HepG2 (cell line): Measurements from ENCODE around the gene HSCB. TPM values are rescaled to one million over a fixed set of nuclear protein-coding genes. Genes with fewer than 3 reads are reported as not detected.

Source experiments
- DRAP1 ChIP-seq: IDR thresholded peaks from 2 replicates; pipeline ENCODE4 v1.6.1; 2016; ENCODE audit warnings: missing genetic modification reagents, missing compliant biosample characterization
- FOXP1 ChIP-seq, 2 experiments: fragments of 450-650 bp in 1 of 2; IDR thresholded peaks; 2 replicates each; pipeline ENCODE4 v1.6.1; 2017 to 2018; ENCODE audit warnings: antibody characterized with exemption in 1 of 2
- HNF4A ChIP-seq: sonication (generic); formaldehyde crosslinking; IDR thresholded peaks from 2 replicates; pipeline ENCODE4 v1.4.0; 2020; ENCODE audit warnings: missing genetic modification reagents
- HOXA5 ChIP-seq: sonication (generic); formaldehyde crosslinking; IDR thresholded peaks from 2 replicates; pipeline ENCODE4 v1.4.0; 2020; ENCODE audit warnings: missing genetic modification reagents
- KLF15 ChIP-seq: sonication (generic); formaldehyde crosslinking; IDR thresholded peaks from 2 replicates; pipeline ENCODE4 v1.8.1; 2023; ENCODE audit warnings: borderline replicate concordance, mild to moderate bottlenecking, inconsistent platforms, missing genetic modification reagents, mixed read lengths
- LCORL ChIP-seq, 2 experiments: fragments of 450-650 bp in 1 of 2; sonication (generic) in 1 of 2; formaldehyde crosslinking in 1 of 2; IDR thresholded peaks; 2 replicates each; pipeline versions ENCODE4 v1.5.0 to v1.6.1; 2017 to 2020; ENCODE audit warnings: antibody characterized with exemption in 1 of 2, missing genetic modification reagents in 1 of 2
- MIXL1 ChIP-seq: IDR thresholded peaks from 2 replicates; pipeline ENCODE4 v1.6.1; 2016
- SMAD3 ChIP-seq: sonication (generic); formaldehyde crosslinking; IDR thresholded peaks from 2 replicates; pipeline ENCODE4 v1.4.0; 2020; ENCODE audit warnings: missing genetic modification reagents
- TFE3 ChIP-seq: IDR thresholded peaks from 2 replicates; pipeline ENCODE4 v1.6.1; 2016
- TIGD3 ChIP-seq: sonication (generic); formaldehyde crosslinking; IDR thresholded peaks from 2 replicates; pipeline ENCODE4 v1.5.1; 2020; ENCODE audit warnings: mild to moderate bottlenecking, missing genetic modification reagents, borderline replicate concordance
- ZBTB26 ChIP-seq: IDR thresholded peaks from 2 replicates; pipeline ENCODE4 v1.6.1; 2016; ENCODE audit warnings: missing compliant biosample characterization, missing genetic modification reagents, borderline replicate concordance
- ZFYVE20 ChIP-seq: sonication (generic); formaldehyde crosslinking; IDR thresholded peaks from 2 replicates; pipeline ENCODE4 v1.8.0; 2023; ENCODE audit warnings: low read depth, mild to moderate bottlenecking, moderate library complexity, missing genetic modification reagents, borderline replicate concordance
- ZNF253 ChIP-seq: sonication (generic); formaldehyde crosslinking; IDR thresholded peaks from 2 replicates; pipeline ENCODE4 v1.8.0; 2022; ENCODE audit warnings: mild to moderate bottlenecking, missing genetic modification reagents, borderline replicate concordance
- ZNF431 ChIP-seq: sonication (generic); formaldehyde crosslinking; IDR thresholded peaks from 2 replicates; pipeline ENCODE4 v1.9.0; 2022; ENCODE audit warnings: missing genetic modification reagents, low read depth, mild to moderate bottlenecking, borderline replicate concordance
- ZNF501 ChIP-seq: sonication (generic); formaldehyde crosslinking; IDR thresholded peaks from 2 replicates; pipeline ENCODE4 v1.5.1; 2020; ENCODE audit warnings: mild to moderate bottlenecking, moderate library complexity, missing genetic modification reagents
- ZNF777 ChIP-seq: sonication (generic); formaldehyde crosslinking; IDR thresholded peaks from 2 replicates; pipeline ENCODE4 v1.4.0; 2020; ENCODE audit warnings: missing genetic modification reagents
- ZNF800 ChIP-seq: sonication (generic); formaldehyde crosslinking; IDR thresholded peaks from 2 replicates; pipeline ENCODE4 v1.4.0; 2020; ENCODE audit warnings: missing genetic modification reagents
- ZSCAN9 ChIP-seq: IDR thresholded peaks from 2 replicates; pipeline ENCODE4 v1.6.1; 2016; ENCODE audit warnings: borderline replicate concordance
- ZXDC ChIP-seq: sonication (generic); formaldehyde crosslinking; IDR thresholded peaks from 2 replicates; pipeline ENCODE4 v1.5.0; 2020; ENCODE audit warnings: mild to moderate bottlenecking, missing genetic modification reagents
- polyA plus RNA-seq, 8 experiments: library from polyadenylated mRNA; depleted of rRNA in 3 of 8; stranded (reverse) in 7 of 8; unstranded in 1 of 8; fragments of >200 nt; fragmentation: Illumina TruSeq in 4 of 8; extraction: Trizol in 4 of 8; gene quantifications; 2 replicates each; pipeline versions ENCODE4 v1.2.1 to v1.2.3, GENCODE V29; 2011 to 2016; ENCODE audit warnings: low read depth in 4 of 8, missing spikeins in 1 of 8, mixed read lengths in 1 of 8; ENCODE audit not compliant: insufficient read depth in 1 of 8
- total RNA-seq, 5 experiments: library from RNA; depleted of rRNA; stranded (reverse); fragments of >200 nt; fragmentation: Illumina TruSeq; extraction: Trizol; gene quantifications; 2 replicates each; pipeline ENCODE4 v1.2.3, GENCODE V29; 2016; ENCODE audit warnings: low read depth in 1 of 5

HSCB gene
- total and polyA plus RNA-seq, 2 of the 13 experiments (the other 11 are each of a cell fraction or from before 2014, with no cell fraction given), result 15.4 to 20.9 TPM

- TF ChIP-seq TFE3 (CRISPR knock-in tag) (0 out of 2 replicates have a peak, but pooled peaks have one; percentile 39), ZNF501 (no peak), FOXP1 (IDR thresholded peaks at IDR 0.05) (no peak), FOXP1 (CRISPR knock-in tag; IDR thresholded peaks at IDR 0.05) (peak; percentile 80), ZNF431 (no peak; the same call in 1 of the 2 replicates), SMAD3 (peak; percentile 74; the same call in 1 of the 2 replicates), ZNF253 (CRISPR knock-in tag) (no peak), LCORL (IDR thresholded peaks at IDR 0.05) (no peak), LCORL (CRISPR knock-in tag; IDR thresholded peaks at IDR 0.05) (0 out of 2 replicates have a peak, but pooled peaks have one; percentile 48), ZNF800 (CRISPR knock-in tag) (no peak), ZFYVE20 (CRISPR knock-in tag) (no peak), MIXL1 (CRISPR knock-in tag) (0 out of 2 replicates have a peak, but pooled peaks have one; percentile 25), DRAP1 (CRISPR knock-in tag) (peak; percentile 83), HNF4A (CRISPR knock-in tag) (no peak), ZSCAN9 (0 out of 2 replicates have a peak, but pooled peaks have one; percentile 42), HOXA5 (CRISPR knock-in tag) (peak; percentile 66; the same call in 1 of the 2 replicates), ZXDC (CRISPR knock-in tag) (no peak), ZNF777 (CRISPR knock-in tag) (peak; percentile 65; the same call in 1 of the 2 replicates), ZBTB26 (CRISPR knock-in tag) (peak; percentile 86), KLF15 (CRISPR knock-in tag) (peak; percentile 58; the same call in 1 of the 2 replicates), TIGD3 (CRISPR knock-in tag) (no peak)
Observed at GRCh38 chr22:28772633-28773460, 31.0 kb downstream of the HSCB start, which contains the start of gene CCDC117 (continued).
